A673 (cell line): ENCODE measurements around the gene BIRC6. TPM values are rescaled to one million over a fixed set of nuclear protein-coding genes. Genes with fewer than 3 reads are reported as not detected.

Source experiments
- BruUV-seq: library from RNA; stranded (reverse); fragments of 400-500 nt; replicated peaks from 2 replicates; lab custom pipeline; 2021; lab: Mats Ljungman, UMichigan
- CTCF ChIA-PET: fragments of 300-600 bp; sonication (Branson Sonifier 250); formaldehyde crosslinking; loops from one replicate; lab custom pipeline; 2022; ENCODE audit warnings: antibody characterized with exemption; lab: Charles Lee
- POLR2A ChIA-PET: fragments of 300-600 bp; sonication (Branson Sonifier 250); formaldehyde crosslinking; loops from one replicate; lab custom pipeline; 2022; ENCODE audit warnings: antibody characterized with exemption; ENCODE audit not compliant: low non-redundant PET; lab: Charles Lee
- DNase-seq: peaks from one replicate; pipeline ENCODE4 v3.0.0-alpha.2; 2015; ENCODE audit warnings: low spot score
- H3K27ac ChIP-seq: fragments of 200-600 bp; sonication (generic); 2 replicates; pipeline ENCODE4 v1.5.1; 2016; ENCODE audit warnings: mixed run types, low read depth, mild to moderate bottlenecking, mixed read lengths, antibody characterized with exemption, low read length; ENCODE audit not compliant: poor library complexity, severe bottlenecking
- H3K27me3 ChIP-seq: fragments of 200-600 bp; sonication (generic); replicated peaks from 2 replicates; pipeline ENCODE4 v1.6.1; 2017; ENCODE audit warnings: mixed run types, low read depth, mild to moderate bottlenecking, mixed read lengths, antibody characterized with exemption, low read length; ENCODE audit not compliant: insufficient read depth, poor library complexity
- H3K36me3 ChIP-seq: fragments of 200-600 bp; sonication (generic); 2 replicates; pipeline ENCODE4 v1.6.1; 2016; ENCODE audit warnings: mixed run types, mild to moderate bottlenecking, mixed read lengths, antibody characterized with exemption, low read length; ENCODE audit not compliant: insufficient read depth, poor library complexity, severe bottlenecking
- H3K4me1 ChIP-seq: fragments of 200-600 bp; sonication (generic); 2 replicates; pipeline ENCODE4 v1.6.1; 2017; ENCODE audit warnings: mixed run types, mild to moderate bottlenecking, mixed read lengths, antibody characterized with exemption, low read length; ENCODE audit not compliant: insufficient read depth, poor library complexity, severe bottlenecking
- H3K4me3 ChIP-seq: fragments of 200-600 bp; sonication (generic); 2 replicates; pipeline ENCODE4 v1.5.1; 2016; ENCODE audit warnings: low read depth, mixed run types, mild to moderate bottlenecking, mixed read lengths, low read length; ENCODE audit not compliant: poor library complexity, severe bottlenecking
- H3K9me3 ChIP-seq: fragments of 200-600 bp; sonication (generic); 2 replicates; pipeline ENCODE4 v1.6.1; 2016; ENCODE audit warnings: mixed run types, low read depth, mild to moderate bottlenecking, mixed read lengths, antibody characterized with exemption, low read length; ENCODE audit not compliant: poor library complexity, severe bottlenecking
- CTCF ChIP-seq: fragments of 300-800, 200-600 bp; sonication (generic); conservative IDR thresholded peaks from 2 replicates; pipeline ENCODE4 v1.5.1; 2017; ENCODE audit warnings: low read depth, mild to moderate bottlenecking, antibody characterized with exemption, low read length, moderate library complexity, mixed read lengths
- EZH2 ChIP-seq: fragments of 200-600 bp; sonication (generic); IDR thresholded peaks from 2 replicates; pipeline ENCODE4 v1.6.1; 2017; ENCODE audit warnings: borderline replicate concordance, low read depth, mild to moderate bottlenecking, mixed read lengths, antibody characterized with exemption, low read length; ENCODE audit not compliant: poor library complexity, severe bottlenecking
- intact Hi-C: fragments of 100-400 bp; cut with micrococcal nuclease; formaldehyde crosslinking; loops from one replicate; pipeline ENCODE4 v1.10.0; 2022; ENCODE audit not compliant: unreplicated experiment
- total RNA-seq: library from RNA; stranded (reverse); gene quantifications from 2 replicates; pipeline ENCODE4 v1.2.3, GENCODE V29; 2021

The BIRC6 gene
- total RNA-seq, 1 experiment from 2014 or later: 75.9 TPM

GRCh38 chr2:32425719-32426141 is 68.9 kb downstream of the BIRC6 start:
- ChIA-PET POLR2A (no interaction called here), CTCF (no interaction called here)
- Histone ChIP-seq H3K4me1 (no peaks in the 10 kb centered on the region), H3K4me3 (no peak overlapping the region), H3K9me3 (no peaks in the 10 kb centered on the region), H3K27me3 (no peaks in the 10 kb centered on the region), H3K36me3 (no peaks in the 10 kb centered on the region), H3K27ac (no peak overlapping the region)
- no TSS peak for BruUV-seq
- intact Hi-C loops: no loop called here
- TF ChIP-seq CTCF (no peak), EZH2 (no peak)
- DNase-seq: no peak

GRCh38 chr2:32427672-32428610 is 71.1 kb downstream of the BIRC6 start:
- ChIA-PET POLR2A (no interaction called here), CTCF (no interaction called here)
- Histone ChIP-seq H3K27ac (no peak overlapping the region), H3K27me3 (no peaks in the 10 kb centered on the region), H3K4me3 (no peak overlapping the region), H3K4me1 (no peaks in the 10 kb centered on the region), H3K36me3 (no peaks in the 10 kb centered on the region), H3K9me3 (no peaks in the 10 kb centered on the region)
- no peak for DNase-seq
- no TSS peak for BruUV-seq
- TF ChIP-seq CTCF: no peak
- TF ChIP-seq EZH2: no peak
- intact Hi-C loops: no loop called here

GRCh38 chr2:32430804-32431203 is 74.0 kb downstream of the BIRC6 start:
- Histone ChIP-seq H3K27ac (no peak overlapping the region), H3K4me1 (no peaks in the 10 kb centered on the region), H3K36me3 (no peaks in the 10 kb centered on the region), H3K9me3 (no peaks in the 10 kb centered on the region), H3K27me3 (no peaks in the 10 kb centered on the region), H3K4me3 (no peak overlapping the region)
- DNase-seq: no peak
- intact Hi-C loops: no loop called here
- CTCF ChIA-PET: no interaction called here
- POLR2A ChIA-PET: no interaction called here
- TF ChIP-seq EZH2 (no peak), CTCF (no peak)
- no TSS peak for BruUV-seq
